NCI-H460 (cell line): ENCODE measurements around the gene FDPS. TPM values are rescaled to one million over a fixed set of nuclear protein-coding genes. Genes with fewer than 3 reads are reported as not detected.
"Not testable (repeated sequence)": the region's sequence is repeated elsewhere in the genome, so short reads cannot be mapped to it uniquely, and the experiment has no call there.

Experiments used
- DNase-seq: peaks from one replicate; pipeline ENCODE4 v3.0.0-alpha.2; 2016; ENCODE audit warnings: low read depth; ENCODE audit errors: extremely low read depth
- total RNA-seq: library from RNA; depleted of rRNA; stranded (reverse); fragments of >200 nt; shearing (Covaris generic); gene quantifications from 2 replicates; pipeline ENCODE4 v1.2.3, GENCODE V29; 2014

Gene FDPS
- total RNA-seq, 1 experiment from 2014 or later: 142 TPM

- no peak for DNase-seq
Observed at GRCh38 chr1:155285063-155285462, 23.6 kb upstream of the FDPS start.

GRCh38 chr1:155285631-155286044 is 23.0 kb upstream of the FDPS start:
- DNase-seq: no peak

DNA sequence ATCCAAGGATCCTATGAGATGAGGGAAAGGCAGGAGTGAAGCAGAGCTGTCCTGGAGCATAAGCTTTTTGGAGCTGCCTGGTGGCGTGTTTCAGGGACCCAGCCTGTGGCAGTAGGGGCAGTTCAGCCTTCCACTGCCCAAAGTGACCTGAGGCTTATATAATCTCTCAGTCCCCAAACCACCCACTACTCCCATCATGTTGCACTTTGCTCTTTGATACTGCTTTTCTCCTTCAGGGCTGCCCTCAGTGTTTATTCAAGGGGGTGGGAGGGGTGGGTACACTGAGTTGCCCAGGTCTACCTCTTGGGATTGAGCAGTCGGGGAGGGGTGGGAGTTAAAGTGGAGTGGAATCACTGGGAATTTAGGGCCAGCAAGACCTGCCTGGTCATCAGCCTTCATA is 22.1 kb upstream of the FDPS start:
- DNase-seq: no peak

GRCh38 chr1:155287987-155288543 is 20.6 kb upstream of the FDPS start:
- DNase-seq: no peak

DNA sequence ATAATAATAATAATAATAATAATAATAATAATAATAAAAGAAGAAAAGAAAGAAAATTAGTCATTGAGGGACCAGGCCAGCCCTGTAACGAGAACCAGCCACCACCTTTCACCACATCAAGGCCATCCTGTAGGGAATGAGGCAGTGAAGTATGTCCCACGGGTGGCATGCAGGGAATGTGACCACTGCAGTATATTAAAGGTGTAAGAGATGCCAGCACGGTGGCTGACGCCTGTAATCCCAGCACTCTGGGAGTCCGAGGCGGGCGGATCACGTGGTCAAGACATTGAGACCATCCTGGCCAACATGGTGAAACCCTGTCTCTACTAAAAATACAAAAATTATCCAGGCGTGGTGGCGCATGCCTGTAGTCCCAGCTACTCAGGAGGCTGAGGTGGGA is 17.7 kb upstream of the FDPS start:
- DNase-seq: not testable (repeated sequence)

GRCh38 chr1:155293086-155293749 is 15.4 kb upstream of the FDPS start:
- DNase-seq: no peak

GRCh38 chr1:155294520-155295182 is 14.0 kb upstream of the FDPS start:
- DNase-seq: no peak

GRCh38 chr1:155295183-155295941 is 13.3 kb upstream of the FDPS start:
- no peak for DNase-seq

DNA sequence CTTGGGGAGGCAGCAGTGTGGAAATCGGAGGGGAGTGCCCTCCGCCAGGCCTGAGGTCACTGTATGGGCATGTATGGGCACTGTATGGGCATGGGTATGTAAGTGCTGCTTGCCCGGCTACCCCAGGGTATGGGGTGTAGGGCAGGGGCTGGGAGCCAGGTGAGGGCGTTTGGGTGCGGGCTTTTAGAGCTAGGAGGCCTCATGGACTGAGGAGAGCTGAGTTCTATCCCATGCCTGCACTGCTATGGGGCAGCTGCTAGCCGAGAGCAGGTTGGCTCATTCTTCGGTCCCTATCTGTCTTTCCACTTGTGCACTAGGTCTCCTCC is 12.8 kb upstream of the FDPS start:
- no peak for DNase-seq

GRCh38 chr1:155296661-155297060 is 12.0 kb upstream of the FDPS start:
- no peak for DNase-seq

GRCh38 chr1:155297384-155297783 is 11.3 kb upstream of the FDPS start:
- no peak for DNase-seq

- DNase-seq: no peak
Observed at GRCh38 chr1:155300024-155300423, 8.6 kb upstream of the FDPS start.

GRCh38 chr1:155300553-155301329 is 7.9 kb upstream of the FDPS start:
- DNase-seq: no peak

GRCh38 chr1:155301342-155301841 is 7.3 kb upstream of the FDPS start, which contains the start of gene PKLR:
PKLR (minus strand) TSS chr1:155301438; CDS start chr1:155301395, 43 bp downstream.
- no peak for DNase-seq

- no peak for DNase-seq
Observed at GRCh38 chr1:155304558-155305063, 4.1 kb upstream of the FDPS start.

DNA sequence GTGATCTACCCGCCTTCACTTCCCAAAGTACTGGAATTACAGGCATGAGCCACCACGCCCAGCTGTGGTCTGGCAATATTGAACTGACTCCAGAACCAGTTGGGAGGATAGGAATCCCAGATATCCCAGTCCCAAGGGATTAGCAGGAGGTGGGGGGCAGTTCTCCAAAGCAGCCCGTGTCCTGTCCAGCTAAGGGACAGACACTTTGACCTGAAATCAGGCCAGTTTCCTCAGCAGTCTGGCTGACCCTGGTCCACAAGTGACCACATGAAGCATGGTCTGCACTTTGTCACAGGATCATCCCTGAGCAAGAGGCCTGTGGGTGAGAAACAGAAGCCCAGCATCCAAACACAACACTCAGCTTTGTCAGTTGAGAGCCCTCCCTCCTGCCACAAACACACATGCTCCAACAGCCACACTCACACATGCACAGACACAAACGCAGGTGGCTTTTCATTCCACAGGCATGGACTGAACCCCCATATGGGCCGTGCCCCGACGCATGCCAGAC is 2.7 kb upstream of the FDPS start:
- DNase-seq: no peak

DNA sequence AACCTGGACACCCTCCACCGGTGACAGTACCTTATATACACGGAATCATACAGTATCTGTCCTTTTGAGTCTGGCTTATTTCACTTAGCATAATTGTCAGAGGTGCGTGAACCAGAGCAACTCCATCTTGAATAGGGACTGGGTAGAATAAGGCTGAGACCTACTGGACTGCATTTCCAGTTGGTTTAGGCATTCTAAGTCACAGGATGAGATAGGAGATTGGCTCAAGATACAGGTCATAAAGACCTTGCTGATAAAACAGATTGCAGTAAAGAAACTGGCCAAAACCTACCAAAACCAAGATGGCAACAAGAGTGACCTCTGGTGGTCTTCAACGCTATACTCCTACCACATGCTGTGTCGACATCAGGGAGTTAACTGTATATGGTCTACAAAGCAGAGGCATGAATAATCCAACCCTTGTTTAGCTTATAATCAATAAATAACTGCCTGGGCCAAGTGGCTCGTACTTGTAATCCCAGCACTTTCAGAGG is 1.4 kb upstream of the FDPS start:
- no peak for DNase-seq

- no peak for DNase-seq
Observed at GRCh38 chr1:155309423-155310021, 856 bp downstream of the FDPS start.

DNA sequence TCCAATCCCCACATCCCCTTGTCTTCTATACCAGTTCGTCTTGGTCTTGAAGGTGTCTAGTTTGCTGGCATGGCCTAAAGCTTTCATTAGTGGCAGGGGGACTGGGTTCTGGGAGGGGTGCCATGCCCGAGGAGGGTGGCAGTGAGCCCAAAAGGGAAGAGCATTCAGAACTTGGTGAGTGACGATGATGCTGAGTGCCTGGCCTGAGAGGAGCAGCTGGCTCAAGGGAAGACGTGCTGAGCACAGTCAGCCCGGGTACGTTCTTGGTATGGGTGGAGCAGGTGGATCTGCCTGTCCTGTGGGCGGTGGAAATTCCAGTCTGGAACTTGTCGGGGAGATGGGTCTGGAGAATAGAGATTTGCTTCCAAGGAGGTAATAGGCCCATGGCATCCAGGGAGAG is 4.6 kb downstream of the FDPS start:
- no peak for DNase-seq

DNA sequence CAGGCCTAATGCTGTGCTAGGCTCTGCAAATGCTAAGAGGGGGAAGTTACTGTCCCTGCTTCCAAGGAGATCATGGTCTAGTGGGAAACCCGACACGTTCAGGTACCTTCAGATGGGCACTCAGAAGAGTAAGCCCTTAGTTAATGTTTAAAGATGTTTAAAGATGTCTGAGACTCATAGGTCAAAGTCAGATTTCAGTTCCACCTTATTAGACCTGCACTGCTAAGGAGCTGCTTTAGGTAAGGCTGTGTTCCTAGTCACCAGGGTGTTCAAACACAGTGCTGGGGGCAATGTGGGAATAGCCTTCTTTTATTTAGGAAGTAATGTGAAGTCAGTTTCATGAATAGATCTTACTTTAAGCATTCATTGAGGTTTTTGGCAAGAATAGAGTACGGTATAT is 8.3 kb downstream of the FDPS start:
- no peak for DNase-seq
